Endodermal cell (in vitro differentiated cells): ENCODE measurements around the gene CCNJL. TPM values are rescaled to one million over a fixed set of nuclear protein-coding genes. Genes with fewer than 3 reads are reported as not detected.

Experiments
- DNase-seq: peaks from one replicate; pipeline ENCODE4 v3.0.0-alpha.2; 2017
- H3K27ac ChIP-seq: 2 replicates; pipeline ENCODE4 v1.5.1; 2013; ENCODE audit warnings: mild to moderate bottlenecking, low read depth, low read length, moderate library complexity
- H3K27me3 ChIP-seq: 2 replicates; pipeline ENCODE4 v1.6.1; 2013; ENCODE audit warnings: mild to moderate bottlenecking, low read length, moderate library complexity; ENCODE audit not compliant: insufficient read depth, control insufficient read depth, poor library complexity, severe bottlenecking
- H3K36me3 ChIP-seq: 2 replicates; pipeline ENCODE4 v1.7.0; 2013; ENCODE audit warnings: mild to moderate bottlenecking, low read length, moderate library complexity; ENCODE audit not compliant: control insufficient read depth, insufficient read depth
- H3K4me1 ChIP-seq: one replicate; pipeline ENCODE4 v1.7.0; 2013; ENCODE audit warnings: low read length; ENCODE audit not compliant: control insufficient read depth, insufficient read depth
- H3K4me3 ChIP-seq: 2 replicates; pipeline ENCODE4 v1.5.1; 2013; ENCODE audit warnings: mild to moderate bottlenecking, low read length, moderate library complexity
- H3K9ac ChIP-seq: 2 replicates; pipeline ENCODE4 v1.6.1; 2013; ENCODE audit warnings: mild to moderate bottlenecking, low read length, moderate library complexity; ENCODE audit not compliant: poor library complexity, severe bottlenecking; ENCODE audit errors: extremely low read depth
- H3K9me3 ChIP-seq: 2 replicates; pipeline ENCODE4 v1.6.1; 2013; ENCODE audit warnings: mild to moderate bottlenecking, low read length, moderate library complexity; ENCODE audit not compliant: control insufficient read depth
- H3K27ac Mint-ChIP-seq: 2 replicates; pipeline ENCODE4 v1.8.0; 2020; ENCODE audit warnings: mixed read lengths
- H3K27me3 Mint-ChIP-seq: 2 replicates; pipeline ENCODE4 v1.8.0; 2021; ENCODE audit warnings: mild to moderate bottlenecking, mixed read lengths; ENCODE audit not compliant: insufficient read depth
- H3K36me3 Mint-ChIP-seq: 2 replicates; pipeline ENCODE4 v1.8.0; 2020; ENCODE audit warnings: low read depth, mixed read lengths
- H3K4me1 Mint-ChIP-seq: 2 replicates; pipeline ENCODE4 v1.8.0; 2020; ENCODE audit warnings: mixed read lengths
- H3K4me3 Mint-ChIP-seq: 2 replicates; pipeline ENCODE4 v1.8.0; 2020; ENCODE audit warnings: mild to moderate bottlenecking, moderate library complexity, mixed read lengths
- H3K9me3 Mint-ChIP-seq: 2 replicates; pipeline ENCODE4 v1.8.0; 2020; ENCODE audit warnings: mild to moderate bottlenecking, mixed read lengths
- WGBS, 2 experiments: methylation state at CpG; one replicate each; pipeline versions ENCODE4 v1.1.5 to v1.1.7; 2013; ENCODE audit warnings: missing lambda C conversion rate in 2 of 2, mixed read lengths in 1 of 2; ENCODE audit not compliant: insufficient coverage in 1 of 2, insufficient read length in 1 of 2; 5-methylcytosine and 5-hydroxymethylcytosine counted together
- total RNA-seq, 2 donors: library from RNA; stranded (reverse); fragmentation: NEBNext Ultra II Directional in 1 of 2; extraction: Animal tissue kit (Norgen Biotek cat#: 25700) in 1 of 2; gene quantifications; 2 replicates in 1 of 2; 3 replicates in 1 of 2; pipeline ENCODE4 v1.2.1, GENCODE V29; 2021
- TF ChIP-seq, protein P1 (sequence below): fragments of 200-600 bp; sonication (generic); conservative IDR thresholded peaks from 2 replicates; pipeline ENCODE4 v1.5.0; 2021; ENCODE audit warnings: antibody characterized with exemption, mild to moderate bottlenecking

Gene CCNJL
- total RNA-seq, 2 donors from 2014 or later, result 14.1 to 18.7 TPM

DNA sequence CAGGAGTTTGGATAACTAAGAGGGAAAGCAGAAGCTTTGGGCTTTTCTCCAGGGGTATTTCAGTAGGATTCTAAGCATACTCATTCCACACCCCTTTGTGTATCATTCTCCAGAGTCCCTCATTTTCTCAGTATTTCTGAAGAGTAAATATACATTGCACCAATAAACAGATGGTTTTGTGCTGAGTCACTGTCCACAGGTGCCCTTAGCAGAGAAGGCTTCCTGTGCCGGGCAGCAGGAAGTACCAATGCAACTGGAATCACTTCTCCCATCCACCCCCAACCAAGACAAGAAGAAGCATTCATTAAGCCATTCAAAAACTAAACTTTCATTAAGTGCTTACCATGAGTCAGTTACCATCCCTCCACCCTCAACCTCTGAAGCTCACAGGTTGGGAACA, 3.6 kb upstream of the CCNJL start:
- peak; percentile 57 for DNase-seq
- H3K27ac ChIP-seq, result no peak overlapping the region

DNA sequence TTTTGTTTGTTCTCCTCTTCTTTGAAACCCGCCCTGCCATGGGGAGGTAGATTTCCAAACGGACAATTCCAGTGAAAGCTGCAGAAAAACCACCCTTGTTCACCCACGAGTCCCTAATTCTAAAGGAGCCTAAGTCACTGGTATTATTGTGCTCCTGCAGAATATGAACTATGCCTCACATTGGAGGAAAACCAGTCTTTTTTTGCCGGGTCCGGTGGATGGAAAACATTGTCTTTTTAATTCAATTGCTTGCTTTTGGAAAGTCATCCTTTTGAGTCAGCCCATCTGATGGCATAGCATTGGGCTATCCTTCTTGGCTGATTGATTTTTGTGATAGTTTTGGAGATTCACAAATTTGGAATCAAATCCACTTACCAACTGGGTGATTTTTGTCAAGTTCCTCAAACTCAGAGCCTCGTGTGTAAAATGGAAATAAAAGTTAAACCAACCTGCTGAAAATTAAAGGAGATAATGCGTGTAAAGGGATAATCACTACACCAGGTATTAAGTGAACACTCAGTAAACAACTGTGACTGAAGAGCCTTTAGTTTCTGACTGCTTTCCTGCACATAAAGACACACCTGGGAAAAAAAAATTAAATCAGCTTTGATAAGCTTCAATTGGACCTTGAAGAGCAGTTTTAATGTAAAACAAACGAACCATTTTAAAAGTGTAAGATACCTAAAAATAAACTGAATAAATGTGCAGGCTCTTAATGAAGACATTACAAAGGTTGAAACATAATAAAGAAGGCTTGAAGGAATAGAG, 780 bp upstream of the CCNJL start:
- H3K27me3 Mint-ChIP-seq, result peaks cover 2% of the 10 kb centered on the region
- H3K36me3 Mint-ChIP-seq, result peaks cover 8% of the 10 kb centered on the region
- Histone ChIP-seq H3K4me3 (peak overlapping the region; percentile 89), H3K27ac (peak overlapping the region; percentile 12), H3K36me3 (no peaks in the 10 kb centered on the region), H3K4me1 (peaks cover 3% of the 10 kb centered on the region), H3K9me3 (no peaks in the 10 kb centered on the region), H3K27me3 (no peaks in the 10 kb centered on the region), H3K9ac (peak overlapping the region; percentile 52)
- TF ChIP-seq, protein P1, sequence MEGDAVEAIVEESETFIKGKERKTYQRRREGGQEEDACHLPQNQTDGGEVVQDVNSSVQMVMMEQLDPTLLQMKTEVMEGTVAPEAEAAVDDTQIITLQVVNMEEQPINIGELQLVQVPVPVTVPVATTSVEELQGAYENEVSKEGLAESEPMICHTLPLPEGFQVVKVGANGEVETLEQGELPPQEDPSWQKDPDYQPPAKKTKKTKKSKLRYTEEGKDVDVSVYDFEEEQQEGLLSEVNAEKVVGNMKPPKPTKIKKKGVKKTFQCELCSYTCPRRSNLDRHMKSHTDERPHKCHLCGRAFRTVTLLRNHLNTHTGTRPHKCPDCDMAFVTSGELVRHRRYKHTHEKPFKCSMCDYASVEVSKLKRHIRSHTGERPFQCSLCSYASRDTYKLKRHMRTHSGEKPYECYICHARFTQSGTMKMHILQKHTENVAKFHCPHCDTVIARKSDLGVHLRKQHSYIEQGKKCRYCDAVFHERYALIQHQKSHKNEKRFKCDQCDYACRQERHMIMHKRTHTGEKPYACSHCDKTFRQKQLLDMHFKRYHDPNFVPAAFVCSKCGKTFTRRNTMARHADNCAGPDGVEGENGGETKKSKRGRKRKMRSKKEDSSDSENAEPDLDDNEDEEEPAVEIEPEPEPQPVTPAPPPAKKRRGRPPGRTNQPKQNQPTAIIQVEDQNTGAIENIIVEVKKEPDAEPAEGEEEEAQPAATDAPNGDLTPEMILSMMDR, result no peak
- H3K27ac Mint-ChIP-seq, result peak overlapping the region; percentile 81
- H3K4me1 Mint-ChIP-seq, result peaks cover 22% of the 10 kb centered on the region
- H3K9me3 Mint-ChIP-seq, result no peaks in the 10 kb centered on the region
- 30 to 31% methylated on average over 5 to 8 of the region's 8 CpGs for WGBS, 2 experiments
- DNase-seq, result no peak
- H3K4me3 Mint-ChIP-seq, result peak overlapping the region; percentile 76

More for the DNA sequence above, 3.6 kb upstream of the CCNJL start:
- Histone ChIP-seq H3K9me3 (no peaks in the 10 kb centered on the region), H3K4me1 (peaks cover 2% of the 10 kb centered on the region), H3K4me3 (no peak overlapping the region), H3K9ac (no peak overlapping the region), H3K36me3 (no peaks in the 10 kb centered on the region), H3K27me3 (no peaks in the 10 kb centered on the region)
- Mint-ChIP-seq H3K27ac (no peak overlapping the region), H3K36me3 (peaks cover under 1% of the 10 kb centered on the region), H3K4me1 (peaks cover 22% of the 10 kb centered on the region), H3K4me3 (no peak overlapping the region), H3K27me3 (peaks cover 2% of the 10 kb centered on the region), H3K9me3 (no peaks in the 10 kb centered on the region)
- 80 to 92% methylated on average over 1 of the region's 1 CpG for WGBS, 2 experiments
- TF ChIP-seq, protein P1, result no peak

DNA sequence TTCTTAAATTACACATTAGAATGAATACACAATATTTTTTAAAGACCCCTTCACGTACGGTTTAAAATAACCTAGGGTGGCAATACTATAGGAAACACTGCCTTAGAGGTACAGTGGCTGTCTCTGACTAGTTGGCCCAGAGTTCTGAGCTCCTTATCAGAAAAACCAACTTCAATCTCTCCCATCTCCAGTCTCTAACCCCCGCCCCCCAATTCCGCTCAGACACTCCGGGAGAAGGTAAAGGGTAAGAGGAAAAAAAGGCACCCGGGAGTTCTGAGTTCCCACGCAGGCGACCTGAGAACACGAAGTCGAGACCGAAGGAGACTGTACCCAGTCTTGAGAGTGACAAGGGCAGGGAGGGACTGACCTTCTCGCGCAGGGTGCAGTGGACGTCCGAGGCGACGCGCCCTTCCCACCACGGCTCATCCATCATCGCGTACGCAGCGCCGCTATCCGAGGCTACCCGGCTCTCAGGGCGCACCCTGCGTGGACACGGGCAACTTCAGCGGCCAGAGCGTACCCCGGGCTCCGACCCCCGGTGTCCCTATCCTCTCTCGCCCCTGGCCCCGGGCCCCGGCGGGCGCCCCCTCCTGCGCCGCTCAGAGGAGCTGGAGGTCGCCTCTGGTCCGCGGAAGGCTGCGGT, 752 bp downstream of the CCNJL start:
- no peak for DNase-seq
- H3K27ac Mint-ChIP-seq, result peak overlapping the region; percentile 35
- Histone ChIP-seq H3K4me1 (peaks cover 7% of the 10 kb centered on the region), H3K9ac (peak overlapping the region; percentile 52), H3K4me3 (peak overlapping the region; percentile 89), H3K27ac (peak overlapping the region; percentile 84), H3K36me3 (peaks cover 4% of the 10 kb centered on the region), H3K9me3 (no peaks in the 10 kb centered on the region), H3K27me3 (no peaks in the 10 kb centered on the region)
- TF ChIP-seq, protein P1, result no peak
- peaks cover 12% of the 10 kb centered on the region for H3K36me3 Mint-ChIP-seq
- H3K27me3 Mint-ChIP-seq, result peaks cover 2% of the 10 kb centered on the region
- peak overlapping the region; percentile 76 for H3K4me3 Mint-ChIP-seq
- no peaks in the 10 kb centered on the region for H3K9me3 Mint-ChIP-seq
- H3K4me1 Mint-ChIP-seq, result peaks cover 27% of the 10 kb centered on the region
- WGBS, 2 experiments, result 2 to 6% methylated on average over 11 to 45 of the region's 45 CpGs
